GM21526 (cell line): ENCODE measurements around the gene LRRC43.

Source experiments
- ATAC-seq: cut with Tn5 transposase; IDR thresholded peaks from one replicate; pipeline ENCODE4 v1.9.1; 2021; ENCODE audit warnings: moderate library complexity; ENCODE audit not compliant: unreplicated experiment, low FRiP score

Gene LRRC43

DNA sequence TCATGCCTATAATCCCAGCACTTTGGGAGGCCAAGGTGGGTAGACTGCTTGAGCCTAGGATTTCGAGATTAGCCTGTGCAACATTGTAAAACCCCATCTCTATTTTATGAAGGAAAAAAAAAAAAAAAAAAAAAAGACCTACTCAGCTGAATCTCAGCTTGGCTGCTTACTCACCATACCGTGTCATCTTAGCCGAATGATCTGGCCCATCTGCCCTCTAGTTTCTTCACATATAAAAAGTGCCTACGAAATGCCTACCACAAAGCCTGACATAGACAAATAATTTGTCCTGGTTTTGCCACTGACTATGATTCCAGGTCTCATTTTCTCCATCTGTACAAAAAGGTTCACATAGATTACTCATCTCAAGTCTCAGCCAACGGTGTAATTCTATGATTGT lies 32.8 kb downstream of the LRRC43 start:
- ATAC-seq = no peak

DNA sequence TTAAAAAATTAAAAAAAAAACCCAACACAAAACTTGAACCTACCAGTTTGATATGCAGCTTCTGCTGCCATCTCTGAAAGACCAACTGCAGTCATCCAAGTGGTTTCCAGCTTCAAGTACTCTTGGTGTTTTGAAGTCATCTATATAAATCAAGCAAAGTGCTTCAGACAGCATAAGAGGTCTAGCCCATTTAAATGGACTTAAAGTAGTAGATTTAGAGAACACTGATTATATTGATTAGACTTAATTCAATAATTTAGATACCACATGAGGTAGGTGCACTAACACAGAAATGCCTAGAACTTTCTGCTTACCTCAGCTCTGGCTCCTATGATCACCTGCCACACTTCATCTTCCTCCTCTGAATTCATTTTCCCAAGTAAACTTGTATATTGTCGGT lies 33.5 kb downstream of the LRRC43 start:
- ATAC-seq = no peak

DNA sequence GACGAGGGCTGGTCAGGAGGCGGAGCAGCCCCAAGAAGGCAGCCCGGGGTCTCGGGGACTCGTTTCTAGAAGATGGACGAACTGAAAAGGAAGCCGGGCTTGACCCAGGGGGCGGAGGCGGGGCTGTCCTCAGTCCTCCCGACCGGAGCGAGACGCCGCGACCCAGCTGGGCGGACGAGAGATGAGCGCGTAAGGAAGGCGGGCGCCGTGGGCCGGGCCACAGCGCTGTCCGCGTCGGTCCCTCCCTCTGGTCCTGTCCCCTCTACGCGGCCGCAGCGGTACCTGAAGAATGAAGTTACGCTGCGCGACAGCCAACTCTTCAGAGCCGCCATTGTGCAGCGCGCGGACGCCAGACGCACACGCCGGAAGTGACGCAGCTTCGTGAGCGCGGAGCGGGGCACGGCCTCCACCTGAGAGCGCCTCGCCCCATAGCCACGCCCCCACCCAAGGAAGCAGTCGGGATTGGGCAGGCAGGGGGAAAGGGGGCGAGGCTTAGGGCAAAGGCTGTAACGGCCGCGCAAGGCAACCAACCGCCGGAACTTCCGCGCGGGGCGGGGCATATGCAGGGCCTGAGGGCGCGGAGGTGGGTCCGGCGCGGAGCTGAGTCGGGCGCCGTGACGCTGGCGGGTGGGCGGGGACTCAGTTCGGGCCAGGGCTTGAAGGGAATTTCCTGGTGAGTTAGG lies 42.9 kb downstream of the LRRC43 start, which contains the start of gene DIABLO:
Gene DIABLO (minus strand): TSS at position 370 of the 683 bp plus-strand sequence. CDS start 38 bp downstream, at position 332.
- peak; percentile 91 for ATAC-seq

DNA sequence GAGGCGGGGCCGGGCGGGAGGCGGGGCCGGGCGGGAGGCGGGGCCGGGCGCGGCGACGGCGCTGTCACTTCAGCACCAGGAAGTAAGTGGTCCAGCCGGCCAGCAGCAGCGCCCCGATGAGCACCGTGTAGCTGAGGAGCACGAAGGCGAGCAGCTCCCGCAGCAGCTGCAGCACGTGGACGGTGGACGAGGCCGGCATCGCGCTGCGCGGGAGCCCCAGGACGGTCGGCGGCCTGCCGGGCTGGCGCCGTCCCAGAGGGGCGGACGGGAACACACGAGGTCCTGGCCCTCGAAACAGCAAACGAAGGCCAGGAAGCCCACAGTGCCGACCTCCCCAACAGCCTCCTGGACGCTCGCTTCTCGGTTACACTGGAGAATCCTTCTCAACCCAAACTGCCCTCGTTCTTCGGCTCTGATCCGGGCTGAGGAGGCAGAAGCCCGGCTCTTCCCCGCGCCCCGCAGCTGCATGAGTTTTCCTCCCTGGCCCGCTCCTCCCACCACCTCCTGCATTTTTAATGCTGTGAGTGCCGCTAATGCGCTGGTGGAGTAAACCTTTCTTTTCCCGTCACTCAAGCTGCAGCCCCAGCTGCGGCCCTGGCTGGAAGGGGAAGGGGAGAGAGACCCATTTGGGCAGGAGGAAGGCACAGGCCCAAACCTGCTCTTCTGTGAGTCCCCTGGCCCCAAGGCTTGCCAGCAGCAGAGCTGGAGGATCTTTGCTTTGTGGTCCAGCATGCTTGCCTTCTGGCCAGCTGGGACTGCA lies 43.6 kb downstream of the LRRC43 start:
- ATAC-seq = no peak

DNA sequence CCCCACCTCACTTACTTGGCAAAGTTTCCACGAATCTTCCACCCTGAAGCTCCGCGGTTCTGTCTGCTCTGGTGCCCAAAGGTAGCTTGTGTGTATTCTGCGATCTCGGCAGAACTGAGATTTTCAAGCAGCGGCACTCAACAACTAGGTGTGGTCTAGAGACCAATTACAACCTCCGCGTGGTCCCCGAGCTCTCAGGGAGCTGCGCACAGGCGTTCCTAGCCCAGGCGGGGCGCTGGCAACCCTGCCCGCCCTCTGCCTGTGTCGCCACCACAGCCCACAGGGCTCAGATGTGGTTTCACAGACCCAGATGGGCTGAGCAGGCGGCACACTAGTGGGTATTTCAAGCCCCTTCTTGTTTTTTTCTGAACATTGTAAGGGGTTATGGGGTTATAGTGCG lies 44.4 kb downstream of the LRRC43 start:
- no peak for ATAC-seq

DNA sequence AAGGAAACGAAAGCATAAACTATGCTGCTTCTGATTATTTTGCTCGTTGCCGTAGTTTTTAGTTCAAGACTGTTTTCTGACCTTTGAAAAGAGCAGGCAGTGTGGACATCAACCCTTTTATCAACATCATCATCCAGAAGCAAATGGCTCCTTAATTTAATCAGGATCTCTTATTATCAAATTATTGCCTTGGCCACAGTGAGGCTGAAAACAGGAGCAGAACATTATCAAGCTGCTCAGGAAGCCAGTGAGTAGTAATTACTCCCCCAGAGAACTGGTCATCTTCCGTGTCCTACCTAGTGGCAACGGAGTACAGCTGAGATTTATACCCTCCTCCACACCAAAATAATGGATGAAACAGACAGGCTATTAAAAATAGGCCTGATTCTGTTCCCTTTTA lies 45.2 kb downstream of the LRRC43 start:
- ATAC-seq = no peak

DNA sequence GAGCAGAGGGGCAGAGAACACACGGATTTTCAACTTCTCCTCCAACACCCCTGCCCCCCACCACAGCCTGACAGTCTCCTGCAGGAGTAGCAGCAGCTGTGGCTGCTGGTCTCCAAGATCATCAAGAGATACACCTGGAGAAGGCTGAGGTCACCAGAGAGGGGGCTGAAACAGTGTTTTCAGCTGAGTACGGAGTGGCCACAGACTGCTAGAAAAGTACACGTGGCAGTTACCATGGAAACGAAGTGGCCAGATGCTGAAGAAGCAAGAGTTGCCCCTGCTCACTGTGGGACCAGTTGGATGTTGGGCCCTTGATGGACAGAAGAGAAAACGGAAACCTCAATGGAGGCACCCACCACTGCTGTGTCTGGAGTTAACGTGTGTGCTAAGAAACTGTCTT lies 47.9 kb downstream of the LRRC43 start:
- ATAC-seq = no peak

DNA sequence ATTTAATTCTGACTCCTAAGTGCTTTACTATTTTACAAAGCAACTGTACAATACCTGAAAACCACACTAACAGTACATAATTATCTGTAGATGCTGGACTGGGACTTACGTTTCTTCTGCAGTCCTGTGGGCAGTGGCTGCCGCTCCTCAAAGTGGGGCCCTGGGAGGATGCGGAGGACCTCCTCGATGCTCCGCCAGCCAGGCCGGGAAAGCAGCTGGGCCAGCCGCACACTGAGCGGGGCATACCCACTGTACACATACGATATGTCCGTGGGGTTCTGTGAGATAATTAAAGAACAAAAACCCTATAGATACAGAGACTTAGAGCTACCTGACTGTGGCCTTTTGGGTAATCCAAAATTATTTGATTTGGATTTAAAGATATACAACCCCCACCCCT lies 49.8 kb downstream of the LRRC43 start:
- no peak for ATAC-seq

DNA sequence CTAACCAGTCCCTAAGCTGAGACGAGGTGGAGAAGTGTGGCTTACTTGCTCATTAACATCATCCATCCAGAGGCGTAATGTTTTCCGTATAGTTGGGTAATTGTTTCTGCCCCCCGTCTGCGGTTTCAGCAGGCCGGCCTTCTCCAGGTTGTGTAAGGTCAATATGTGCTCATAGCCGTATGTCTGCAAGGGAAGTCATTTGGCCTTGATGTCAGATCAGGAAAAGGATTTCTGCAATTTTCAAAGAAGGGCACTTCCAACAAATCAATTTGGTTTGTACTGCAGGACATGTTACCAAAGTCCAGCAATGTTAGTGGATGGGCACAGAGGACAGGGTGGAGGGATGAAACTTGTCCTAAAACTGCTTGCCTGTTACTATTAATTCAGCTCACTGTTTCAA lies 52.8 kb downstream of the LRRC43 start:
- ATAC-seq = no peak

DNA sequence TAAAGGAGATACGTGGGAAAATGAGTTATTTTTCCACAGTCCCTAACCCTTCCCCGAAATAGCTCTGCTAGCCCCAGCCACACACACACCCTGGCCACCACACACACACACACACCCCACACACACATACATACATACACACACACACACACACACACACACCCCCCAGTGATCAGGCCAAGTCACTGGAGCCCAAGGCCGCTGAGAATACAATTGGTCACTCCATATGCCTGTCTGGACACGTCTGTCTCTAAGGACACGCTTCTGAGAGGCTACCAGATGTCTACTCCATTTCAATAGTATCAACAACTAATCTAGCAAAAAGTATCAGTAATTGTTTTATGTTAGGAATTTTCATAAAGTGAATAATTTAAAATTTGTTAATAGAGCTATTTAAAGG lies 55.9 kb downstream of the LRRC43 start:
- ATAC-seq = no peak

DNA sequence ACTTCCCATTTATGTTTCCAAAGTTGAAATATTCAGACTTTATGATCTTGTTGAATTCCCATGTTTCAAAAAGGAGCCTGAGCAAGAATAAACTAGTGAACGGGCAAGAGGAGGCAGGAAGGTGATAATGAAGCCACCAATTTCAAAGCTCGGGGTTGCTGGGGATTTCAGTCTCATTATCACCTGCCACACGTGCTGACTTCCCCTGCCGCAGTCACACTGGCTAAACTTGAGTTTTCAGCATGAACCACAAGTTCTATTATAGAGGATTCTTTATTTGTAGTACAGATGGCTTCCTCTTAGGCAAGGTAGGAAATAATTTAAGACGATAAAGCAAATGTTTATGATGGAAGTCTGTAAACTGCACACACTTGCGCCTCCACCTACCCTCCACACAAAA lies 61.0 kb downstream of the LRRC43 start:
- ATAC-seq = no peak

DNA sequence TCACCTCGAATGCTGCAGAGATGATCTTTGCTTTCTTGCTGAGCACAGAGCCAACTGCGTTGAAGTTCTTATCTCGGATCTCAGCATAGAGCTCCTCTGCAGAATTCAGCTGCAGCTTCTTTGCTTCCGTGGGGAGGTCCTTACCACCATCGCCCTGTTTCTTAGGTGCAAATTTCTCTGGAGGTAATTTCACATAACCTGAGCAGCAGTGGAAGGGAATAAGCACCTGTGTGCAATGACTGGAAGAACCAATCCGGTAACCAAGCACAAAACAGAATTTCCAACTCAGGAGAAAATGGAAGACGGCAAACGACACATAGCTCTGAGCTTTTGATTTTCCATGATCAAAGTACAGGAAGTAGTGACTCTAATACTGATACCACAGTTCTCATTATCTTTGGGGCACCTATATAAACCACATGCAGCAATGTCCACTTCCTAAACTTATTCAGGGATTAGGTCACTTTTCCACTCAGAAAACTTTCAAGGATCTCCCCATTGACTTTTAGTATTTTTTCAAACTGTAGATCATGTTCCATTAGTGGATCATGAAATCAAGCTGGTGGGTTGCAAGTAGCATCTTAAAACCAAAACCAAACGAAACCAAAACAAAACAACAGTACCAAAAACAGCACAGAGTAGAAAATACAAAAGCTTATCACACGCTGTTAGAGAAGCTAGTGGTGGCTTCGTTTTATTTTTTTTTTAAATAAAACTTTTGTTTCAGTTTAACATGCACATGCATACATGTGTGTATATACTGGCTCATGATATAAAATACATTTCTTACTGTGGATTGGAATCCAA lies 61.8 kb downstream of the LRRC43 start:
- no peak for ATAC-seq

DNA sequence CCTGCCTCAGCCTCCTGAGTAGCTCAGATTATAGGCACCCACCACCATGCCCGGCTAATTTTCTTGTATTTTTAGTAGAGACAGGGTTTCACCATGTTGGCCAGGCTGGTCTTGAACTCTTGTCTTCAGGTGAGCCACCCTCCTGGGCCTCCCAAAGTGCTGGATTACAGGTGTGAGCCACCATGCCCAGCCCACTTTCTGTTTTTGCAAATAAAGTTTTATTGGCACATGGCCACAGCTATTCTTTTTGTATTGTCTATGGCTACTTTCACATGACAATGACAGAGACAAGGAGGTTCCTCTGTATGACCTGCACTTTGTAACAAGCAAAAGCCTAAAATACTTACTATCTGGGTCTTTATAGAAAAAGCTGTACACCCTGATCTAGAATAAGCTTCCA lies 62.6 kb downstream of the LRRC43 start:
- ATAC-seq = no peak

DNA sequence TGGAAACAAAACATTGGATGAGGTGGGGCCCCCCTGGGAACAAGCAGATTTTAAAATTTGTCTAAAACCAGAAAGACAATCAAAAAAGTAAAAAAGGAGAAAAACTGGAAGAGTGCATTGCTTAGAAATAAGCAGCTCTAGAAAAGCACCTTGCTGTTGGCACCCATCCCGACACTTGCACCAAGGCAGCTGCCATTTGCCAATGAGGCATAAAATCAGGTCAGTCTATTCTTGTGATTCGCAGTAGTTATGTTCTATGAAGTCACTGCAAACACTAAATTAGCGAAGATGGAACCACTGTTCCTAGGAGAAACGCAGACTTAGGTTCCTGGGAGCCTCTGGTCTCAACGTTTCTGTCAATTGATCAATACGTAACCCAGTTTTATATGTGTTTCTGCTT lies 67.1 kb downstream of the LRRC43 start:
- no peak for ATAC-seq

DNA sequence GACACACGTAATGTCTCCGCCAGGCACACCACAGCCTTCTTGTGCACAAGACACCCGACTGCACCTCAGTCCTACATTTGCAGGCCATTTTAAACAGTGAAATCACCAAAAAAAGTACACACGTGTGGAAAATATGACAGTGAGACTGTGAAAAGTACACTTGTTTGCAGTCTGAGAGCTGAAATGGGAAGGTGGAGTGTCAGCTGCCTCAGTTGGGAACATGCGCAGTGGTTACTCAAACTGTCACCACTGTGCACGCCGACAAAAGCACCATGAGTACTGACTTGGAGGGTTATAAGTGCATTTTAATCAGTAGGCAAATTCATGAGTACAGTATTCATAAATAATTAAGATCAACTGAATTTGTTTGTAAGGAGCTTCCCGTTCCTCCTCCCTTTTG lies 67.6 kb downstream of the LRRC43 start:
- no peak for ATAC-seq
